ENCODE results near the gene MAN1A1. TPM values are rescaled to one million over a fixed set of nuclear protein-coding genes. Genes with fewer than 3 reads are reported as not detected.

Gene MAN1A1
- total RNA-seq, 1 experiment from 2014 or later: 6.8 TPM

- TF ChIP-seq AR (CRISPR knock-in tag; IDR thresholded peaks at IDR 0.05): no peak
Measured at GRCh38 chr6:119360262-119360915, 10.8 kb upstream of the MAN1A1 start (continued).

- POLR2A ChIA-PET: no interaction called here
- Mint-ChIP-seq H3K9me3 (no peaks in the 10 kb centered on the region), H3K27me3 (ENCODE audit: low read depth) (peaks cover 7% of the 10 kb centered on the region), H3K4me3 (no peak overlapping the region), H3K4me1 (peaks cover 14% of the 10 kb centered on the region), H3K27ac (no peak overlapping the region), H3K36me3 (no peaks in the 10 kb centered on the region)
- CTCF ChIA-PET: no interaction called here
- TF ChIP-seq JUN (CRISPR knock-in tag; IDR thresholded peaks at IDR 0.05): no peak
- ATAC-seq (no peak), DNase-seq (ENCODE audit: low spot score) (no peak)
Measured at GRCh38 chr6:119355890-119356289, 6.3 kb upstream of the MAN1A1 start.

GRCh38 chr6:119355157-119355556 lies 5.6 kb upstream of the MAN1A1 start:
- Mint-ChIP-seq H3K27ac (no peak overlapping the region), H3K4me1 (peaks cover 18% of the 10 kb centered on the region), H3K4me3 (no peak overlapping the region), H3K9me3 (no peaks in the 10 kb centered on the region), H3K36me3 (no peaks in the 10 kb centered on the region), H3K27me3 (ENCODE audit: low read depth) (peaks cover 14% of the 10 kb centered on the region)
- ATAC-seq (no peak), DNase-seq (ENCODE audit: low spot score) (no peak)
- ChIA-PET CTCF (no interaction called here), POLR2A (no interaction called here)
- TF ChIP-seq GABPB1 (CRISPR knock-in tag; IDR thresholded peaks at IDR 0.05): no peak
- no peak for TF ChIP-seq TEAD4 (CRISPR knock-in tag; IDR thresholded peaks at IDR 0.05)
- no peak for TF ChIP-seq IRF1 (CRISPR knock-in tag; IDR thresholded peaks at IDR 0.05)
- TF ChIP-seq MXD4 (CRISPR knock-in tag; IDR thresholded peaks at IDR 0.05; ENCODE audit: borderline replicate concordance): no peak
- TF ChIP-seq E2F4 (CRISPR knock-in tag; IDR thresholded peaks at IDR 0.05; ENCODE audit: borderline replicate concordance, low read depth): no peak
- TF ChIP-seq ZNF138 (CRISPR knock-in tag; conservative IDR thresholded peaks at IDR 0.05): no peak
- TF ChIP-seq PRDM15 (CRISPR knock-in tag; IDR thresholded peaks at IDR 0.05): no peak
- TF ChIP-seq SP1 (CRISPR knock-in tag; conservative IDR thresholded peaks at IDR 0.05): no peak
- no peak for TF ChIP-seq STAT6 (CRISPR knock-in tag; conservative IDR thresholded peaks at IDR 0.05; ENCODE audit: low read depth)
- no peak for TF ChIP-seq RELA (CRISPR knock-in tag; IDR thresholded peaks at IDR 0.05; ENCODE audit: borderline replicate concordance)
- TF ChIP-seq CREM (CRISPR knock-in tag; IDR thresholded peaks at IDR 0.05): no peak
